MM.1S (cell line): Measurements from ENCODE around the gene ZNF219.

Experiments
- DNase-seq: peaks from one replicate; pipeline ENCODE4 v3.0.0-alpha.2; 2015
- H2AFZ ChIP-seq: fragments of 300-600 bp; sonication (generic); 2 replicates; pipeline ENCODE4 v1.6.0; 2016; ENCODE audit warnings: antibody characterized with exemption, low read length
- H3F3A ChIP-seq: fragments of 300-600 bp; sonication (generic); 2 replicates; pipeline ENCODE4 v1.6.1; 2016; ENCODE audit warnings: mild to moderate bottlenecking, antibody characterized with exemption, low read length, moderate library complexity, mixed read lengths; ENCODE audit not compliant: insufficient read depth
- H3K27ac ChIP-seq: fragments of 300-600 bp; sonication (generic); 2 replicates; pipeline ENCODE4 v1.5.1; 2016; ENCODE audit warnings: mild to moderate bottlenecking, low read length
- H3K27me3 ChIP-seq: fragments of 300-600 bp; sonication (generic); replicated peaks from 2 replicates; pipeline ENCODE4 v1.6.0; 2016; ENCODE audit warnings: low read length; ENCODE audit not compliant: insufficient read depth
- H3K36me3 ChIP-seq: fragments of 300-600 bp; sonication (generic); replicated peaks from 2 replicates; pipeline ENCODE4 v1.6.1; 2016; ENCODE audit warnings: mild to moderate bottlenecking, low read length, mixed read lengths; ENCODE audit not compliant: insufficient read depth
- H3K4me1 ChIP-seq: fragments of 300-600 bp; sonication (generic); 2 replicates; pipeline ENCODE4 v1.6.1; 2016; ENCODE audit warnings: low read length, mixed read lengths
- H3K4me2 ChIP-seq: fragments of 300-600 bp; sonication (generic); 2 replicates; pipeline ENCODE4 v1.6.0; 2016; ENCODE audit warnings: low read depth, low read length
- H3K4me3 ChIP-seq: fragments of 300-600 bp; sonication (generic); 2 replicates; pipeline ENCODE4 v1.5.1; 2016; ENCODE audit warnings: low read length, mixed read lengths
- H3K79me2 ChIP-seq: fragments of 300-600 bp; sonication (generic); 2 replicates; pipeline ENCODE4 v1.6.1; 2016; ENCODE audit warnings: mixed run types, low read length, mixed read lengths
- H3K9ac ChIP-seq: fragments of 300-600 bp; sonication (generic); 2 replicates; pipeline ENCODE4 v1.6.1; 2016; ENCODE audit warnings: low read length, mixed read lengths
- H3K9me2 ChIP-seq: fragments of 300-600 bp; sonication (generic); replicated peaks from 2 replicates; pipeline ENCODE4 v1.6.1; 2016; ENCODE audit warnings: mild to moderate bottlenecking, low read length, mixed read lengths; ENCODE audit not compliant: insufficient read depth
- H3K9me3 ChIP-seq: fragments of 300-600 bp; sonication (generic); replicated peaks from 2 replicates; pipeline ENCODE4 v1.6.1; 2016; ENCODE audit warnings: mild to moderate bottlenecking, low read length, mixed read lengths; ENCODE audit not compliant: insufficient read depth
- H4K20me1 ChIP-seq: fragments of 300-600 bp; sonication (generic); 2 replicates; pipeline ENCODE4 v1.6.1; 2016; ENCODE audit warnings: mild to moderate bottlenecking, low read length, moderate library complexity, mixed read lengths; ENCODE audit not compliant: insufficient read depth
- CTCF ChIP-seq: fragments of 300-600 bp; sonication (generic); IDR thresholded peaks from 2 replicates; pipeline ENCODE4 v1.5.1; 2016; ENCODE audit warnings: antibody characterized with exemption, low read length, mixed read lengths
- EZH2 ChIP-seq: fragments of 300-600 bp; sonication (generic); optimal IDR thresholded peaks from 2 replicates; pipeline ENCODE3; 2017; ENCODE audit warnings: low read depth, mild to moderate bottlenecking, antibody characterized with exemption, low read length, mixed read lengths
- EZH2phosphoT487 ChIP-seq: fragments of 300-600 bp; sonication (generic); IDR thresholded peaks from 2 replicates; pipeline ENCODE4 v1.6.1; 2018; ENCODE audit warnings: antibody characterized with exemption, low read length

ZNF219 gene

GRCh38 chr14:21068521-21069387 is 29.7 kb downstream of the ZNF219 start:
- peak; percentile 36 for DNase-seq
- Histone ChIP-seq H3K4me2 (peak overlapping the region; percentile 69), H3K4me3 (peak overlapping the region; percentile 22; the same call in 1 of the 2 replicates), H3K27ac (no peak overlapping the region), H3K79me2 (no peaks in the 10 kb centered on the region), H3F3A (peaks cover 6% of the 10 kb centered on the region; the same call in 1 of the 2 replicates), H3K9ac (no peak overlapping the region), H3K9me2 (no peaks in the 10 kb centered on the region), H2AFZ (no peak overlapping the region), H3K9me3 (no peaks in the 10 kb centered on the region), H3K36me3 (no peaks in the 10 kb centered on the region), H3K27me3 (peaks cover 11% of the 10 kb centered on the region), H3K4me1 (no peaks in the 10 kb centered on the region), H4K20me1 (no peaks in the 10 kb centered on the region)
- TF ChIP-seq EZH2phosphoT487: no peak
- TF ChIP-seq EZH2: no peak
- TF ChIP-seq CTCF: peak; percentile 45

- Histone ChIP-seq H3K4me2 (no peak overlapping the region), H3K27ac (no peak overlapping the region), H2AFZ (no peak overlapping the region), H4K20me1 (no peaks in the 10 kb centered on the region), H3K4me3 (no peak overlapping the region), H3F3A (peaks cover 6% of the 10 kb centered on the region; the same call in 1 of the 2 replicates), H3K9me2 (no peaks in the 10 kb centered on the region), H3K9ac (no peak overlapping the region), H3K27me3 (peaks cover 11% of the 10 kb centered on the region), H3K79me2 (no peaks in the 10 kb centered on the region), H3K36me3 (no peaks in the 10 kb centered on the region), H3K9me3 (no peaks in the 10 kb centered on the region), H3K4me1 (no peaks in the 10 kb centered on the region)
- DNase-seq: no peak
- TF ChIP-seq CTCF (peak; percentile 37), EZH2phosphoT487 (no peak)
These were observed 31.5 kb downstream of the ZNF219 start for GRCh38 chr14:21066882-21067502.

GRCh38 chr14:21063479-21063878 is 35.0 kb downstream of the ZNF219 start:
- no peaks in the 10 kb centered on the region for H3K36me3 ChIP-seq
- no peak overlapping the region for H3K4me2 ChIP-seq
- no peak overlapping the region for H2AFZ ChIP-seq
- H3K9me2 ChIP-seq: no peaks in the 10 kb centered on the region
- H3K9ac ChIP-seq: no peak overlapping the region
- H4K20me1 ChIP-seq: no peaks in the 10 kb centered on the region
- H3F3A ChIP-seq: no peaks in the 10 kb centered on the region
- no peak overlapping the region for H3K27ac ChIP-seq
- no peaks in the 10 kb centered on the region for H3K9me3 ChIP-seq
- no peak overlapping the region for H3K4me3 ChIP-seq
- TF ChIP-seq EZH2phosphoT487 (no peak), EZH2 (no peak), CTCF (no peak)
- no peaks in the 10 kb centered on the region for H3K4me1 ChIP-seq
- no peaks in the 10 kb centered on the region for H3K27me3 ChIP-seq
- DNase-seq: no peak
- no peaks in the 10 kb centered on the region for H3K79me2 ChIP-seq
